Smooth muscle cell of the brain vasculature (primary cell): ENCODE measurements around the gene RCL1.

Experiments used
- DNase-seq: peaks from one replicate; pipeline ENCODE4 v3.0.0-alpha.2; 2012; ENCODE audit warnings: low read depth, low spot score

Gene RCL1

DNA sequence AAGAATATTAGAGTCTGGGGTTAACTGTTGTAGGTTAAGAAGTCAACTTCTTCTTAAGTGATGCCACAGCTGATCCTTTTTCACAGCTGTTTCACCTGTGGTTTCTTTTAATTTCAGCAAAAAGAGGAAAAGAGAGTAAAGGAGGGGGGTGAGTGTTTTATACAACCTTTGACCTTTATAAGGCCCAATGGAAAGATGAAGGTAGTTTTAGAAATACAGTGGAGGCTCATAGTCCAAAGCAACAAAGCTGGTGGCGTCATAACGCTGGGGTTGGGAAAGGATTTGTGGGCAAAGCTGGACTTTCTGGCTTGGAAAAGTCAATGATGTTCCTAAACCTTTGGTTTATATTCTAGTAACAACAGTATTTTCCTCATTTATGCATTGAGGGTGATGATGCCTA lies 49.5 kb downstream of the RCL1 start:
- no peak for DNase-seq

DNA sequence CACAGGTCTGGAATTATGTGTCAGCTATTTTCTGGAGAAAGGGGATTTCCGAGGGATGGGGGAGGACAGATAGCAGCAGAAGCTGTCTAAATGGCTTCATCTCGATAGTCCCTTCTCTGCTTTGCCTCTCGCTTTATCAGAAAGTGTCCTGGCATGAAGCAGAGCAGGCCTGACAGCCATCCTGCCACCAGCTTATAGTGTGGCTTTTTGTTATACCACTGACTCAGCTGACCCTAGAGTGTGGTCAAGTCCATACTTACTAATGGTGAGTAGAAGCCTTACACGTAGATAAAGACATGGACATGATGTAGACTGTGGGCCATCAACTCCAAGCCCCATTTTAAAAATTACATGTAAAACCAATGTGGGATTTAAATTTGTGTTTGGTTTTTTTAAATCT lies 50.0 kb downstream of the RCL1 start:
- DNase-seq = no peak

DNA sequence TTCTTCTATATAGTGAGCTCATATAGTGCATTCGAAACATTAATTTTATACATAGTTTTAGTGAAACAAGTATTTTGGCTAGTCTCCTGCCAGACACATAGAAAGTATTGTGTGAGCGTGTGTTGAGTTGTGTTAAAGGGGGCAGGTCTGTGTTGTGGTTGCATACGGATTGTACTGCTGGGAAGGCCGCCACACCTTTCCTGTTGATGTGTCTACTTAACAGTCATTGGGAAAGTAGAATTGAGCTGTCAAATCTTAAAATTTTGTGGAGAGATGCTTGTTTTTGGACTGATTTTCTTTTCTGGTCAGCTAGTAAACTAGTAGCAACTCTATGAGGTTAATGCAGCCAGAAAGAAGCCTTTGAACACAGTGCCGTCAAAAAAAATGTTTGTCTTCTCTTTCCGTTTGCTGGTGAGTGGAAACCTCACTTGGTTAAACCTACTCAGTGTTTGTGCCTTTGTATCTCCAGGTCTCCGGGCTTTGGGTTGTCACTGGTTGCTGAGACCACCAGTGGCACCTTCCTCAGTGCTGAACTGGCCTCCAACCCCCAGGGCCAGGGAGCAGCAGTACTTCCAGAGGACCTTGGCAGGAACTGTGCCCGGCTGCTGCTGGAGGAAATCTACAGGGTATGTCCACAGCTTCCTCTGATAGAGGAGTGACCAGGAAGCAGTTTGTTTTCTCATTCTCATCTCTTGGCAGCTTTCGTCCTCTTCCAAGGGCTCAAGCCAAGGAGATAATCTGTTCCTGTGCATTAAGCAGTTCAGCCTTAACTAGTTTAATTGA lies 51.5 kb downstream of the RCL1 start:
- DNase-seq = no peak

DNA sequence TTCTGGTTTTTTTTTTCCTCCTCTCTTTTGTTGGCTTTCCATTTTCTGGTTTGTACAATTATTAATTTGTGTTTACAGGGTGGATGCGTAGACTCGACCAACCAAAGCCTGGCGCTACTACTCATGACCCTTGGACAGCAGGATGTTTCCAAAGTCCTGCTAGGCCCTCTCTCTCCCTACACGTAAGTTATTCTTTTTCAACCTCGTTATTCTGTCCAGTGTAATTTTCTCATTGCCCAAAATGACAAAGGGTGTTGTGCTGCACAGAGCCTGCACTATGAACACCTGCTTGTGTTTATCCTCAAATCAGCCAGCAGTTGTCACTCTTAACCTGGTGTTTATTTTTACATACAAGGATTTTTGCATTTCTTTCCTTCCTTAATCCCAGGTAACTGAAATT lies 56.6 kb downstream of the RCL1 start:
- DNase-seq = no peak

DNA sequence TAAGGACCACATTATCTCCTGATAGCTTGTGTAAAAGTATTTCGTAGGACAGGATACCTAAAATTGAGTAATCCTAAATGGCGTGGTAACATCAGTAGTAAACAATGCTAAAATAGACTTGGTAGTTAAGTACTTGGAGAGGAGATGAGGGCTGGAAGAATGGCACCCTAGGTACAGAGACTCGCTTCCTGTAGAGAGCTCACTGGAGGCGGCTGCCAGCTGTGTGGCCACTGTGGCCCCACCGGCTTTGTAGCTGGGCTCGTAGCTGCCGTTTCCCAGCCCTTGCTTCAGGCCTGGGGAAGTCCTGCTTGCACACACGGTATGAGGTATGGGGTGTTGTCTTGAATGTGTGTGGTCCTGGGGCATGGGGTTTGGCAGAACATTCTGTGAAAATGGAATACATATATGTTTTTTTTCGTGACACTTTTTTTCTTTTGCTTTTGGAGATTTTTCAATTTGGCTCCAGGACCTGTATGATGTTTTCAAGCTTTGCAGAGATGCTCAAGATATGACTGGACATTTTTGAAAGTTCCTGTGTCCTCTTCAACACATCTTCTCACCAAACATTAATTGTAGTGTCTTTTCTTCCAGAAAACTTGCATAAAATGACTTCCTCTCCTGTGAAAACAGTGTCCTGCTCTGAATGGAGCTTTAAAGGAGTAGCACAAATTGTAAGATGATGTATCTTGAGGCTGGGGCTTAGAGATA lies 58.0 kb downstream of the RCL1 start:
- DNase-seq = no peak

DNA sequence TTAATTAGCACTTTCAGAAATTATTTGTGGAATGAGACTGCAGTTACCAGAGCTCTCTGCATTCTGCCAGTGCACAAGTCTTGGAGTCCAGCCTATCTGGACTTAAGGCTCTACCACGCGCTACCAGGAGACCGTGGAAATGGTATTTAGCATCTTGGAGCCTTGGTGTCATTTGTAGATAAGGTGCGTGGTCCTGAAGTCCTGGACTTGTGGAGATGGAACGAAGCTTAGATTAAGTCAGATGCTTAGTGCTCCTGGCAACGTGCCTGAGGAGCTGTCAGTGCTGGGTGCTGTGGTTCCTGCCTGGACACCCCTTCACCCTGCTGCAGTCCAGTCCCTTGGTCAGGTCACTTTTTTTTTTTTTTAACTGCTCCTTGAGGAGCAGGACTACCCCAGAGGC lies 59.7 kb downstream of the RCL1 start:
- DNase-seq = no peak

DNA sequence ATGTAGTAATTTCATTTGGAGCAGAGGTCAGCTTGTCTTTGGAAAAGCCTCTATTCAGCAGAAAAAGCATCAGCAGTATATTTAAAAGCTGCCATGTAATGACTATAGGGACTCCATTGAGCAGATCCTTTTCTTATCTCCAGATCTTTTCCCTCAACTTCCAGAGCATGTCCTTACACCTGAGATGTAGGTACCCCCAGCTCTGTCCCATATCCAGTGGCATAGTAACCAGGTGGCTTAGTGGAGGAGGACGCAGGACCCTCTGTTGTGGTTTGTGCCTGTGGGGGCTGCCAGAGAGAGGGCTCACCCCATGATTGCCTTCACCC lies 61.5 kb downstream of the RCL1 start:
- DNase-seq = no peak

DNA sequence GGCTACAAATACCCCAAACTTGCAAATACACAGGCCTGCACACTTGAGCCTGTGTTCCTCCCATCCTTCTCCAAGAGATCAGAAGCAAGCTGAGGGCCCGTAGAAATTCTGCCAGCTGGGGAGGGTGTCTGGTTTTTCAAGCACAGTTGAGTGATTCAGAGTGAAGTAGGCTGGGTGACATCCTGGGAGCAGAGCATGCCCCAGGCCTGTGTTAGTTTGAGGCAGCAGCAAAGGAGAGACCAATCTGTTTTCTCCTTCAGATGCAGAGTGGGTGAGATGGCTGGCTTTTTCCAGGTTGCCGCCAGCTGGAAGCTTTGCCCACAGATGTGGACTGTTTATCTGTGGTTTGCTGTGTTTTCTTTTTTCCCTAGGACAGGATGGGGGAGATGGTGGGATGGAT lies 63.1 kb downstream of the RCL1 start:
- peak; percentile 69 for DNase-seq

DNA sequence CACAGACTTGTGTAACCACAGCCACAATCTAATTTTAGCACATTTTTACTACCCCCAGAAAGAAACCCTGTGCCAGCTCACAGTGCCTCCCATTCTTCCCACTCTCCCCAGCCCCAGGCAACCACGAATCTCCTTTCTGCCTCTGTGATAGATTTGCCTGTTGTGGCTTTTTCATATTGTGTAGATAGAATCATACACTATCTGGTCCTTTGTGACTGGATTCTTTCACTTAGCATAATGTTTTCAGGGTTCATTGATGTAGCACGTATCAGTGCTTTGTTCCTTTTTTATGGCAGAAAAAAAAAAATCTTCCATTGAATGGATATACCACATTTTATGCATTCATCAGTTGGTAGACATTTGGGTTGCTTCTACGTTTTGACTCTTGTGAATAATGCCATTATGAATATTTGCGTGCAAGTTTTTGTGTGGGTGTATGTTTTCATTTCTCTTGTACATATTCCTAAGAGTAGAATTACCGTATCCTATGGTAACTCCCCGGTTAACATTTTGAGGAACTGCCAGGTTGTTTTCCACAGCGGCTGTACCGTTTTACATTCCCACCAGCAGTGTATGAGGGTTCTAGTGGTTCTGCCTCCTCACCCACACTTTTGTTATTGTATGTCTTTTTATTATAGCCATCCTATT lies 64.5 kb downstream of the RCL1 start:
- no peak for DNase-seq

DNA sequence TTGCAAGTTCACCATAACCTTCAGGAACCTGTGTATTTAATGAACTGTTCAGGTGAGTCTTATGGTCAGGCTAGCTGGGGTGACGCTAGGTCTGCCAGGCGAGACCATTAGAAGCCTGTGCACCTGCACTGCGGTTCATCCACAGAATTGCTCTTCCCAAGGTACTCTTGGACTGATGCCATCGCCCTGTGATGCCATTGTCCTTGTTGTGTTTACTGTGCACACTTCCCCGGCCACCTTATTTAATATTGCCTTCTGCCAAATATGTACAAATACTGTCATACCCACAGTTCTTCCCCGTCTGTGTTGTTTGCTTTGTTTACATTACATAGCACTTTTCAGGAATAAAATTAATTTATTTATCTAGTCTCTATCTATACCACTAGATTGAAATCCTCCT lies 66.3 kb downstream of the RCL1 start:
- DNase-seq = no peak

DNA sequence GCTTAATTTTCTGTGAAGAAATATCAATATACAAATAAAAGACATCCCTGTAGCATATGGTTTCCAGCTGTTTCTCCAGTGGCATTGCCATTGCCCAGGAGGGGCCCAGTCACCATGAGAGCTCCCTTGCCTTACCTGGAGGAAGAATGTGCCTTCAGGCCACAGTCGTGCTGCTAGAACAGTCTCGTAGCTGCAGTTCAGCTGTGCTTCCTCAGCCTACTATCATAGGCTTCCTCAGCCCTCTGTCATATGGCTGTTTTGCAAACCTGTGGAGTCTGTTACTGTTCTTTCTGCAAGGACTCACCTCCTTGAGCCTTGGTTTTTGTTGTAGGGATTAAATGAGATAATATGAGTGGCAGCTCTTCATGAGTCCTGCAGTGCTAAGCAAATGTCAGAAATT lies 67.6 kb downstream of the RCL1 start:
- DNase-seq = no peak

DNA sequence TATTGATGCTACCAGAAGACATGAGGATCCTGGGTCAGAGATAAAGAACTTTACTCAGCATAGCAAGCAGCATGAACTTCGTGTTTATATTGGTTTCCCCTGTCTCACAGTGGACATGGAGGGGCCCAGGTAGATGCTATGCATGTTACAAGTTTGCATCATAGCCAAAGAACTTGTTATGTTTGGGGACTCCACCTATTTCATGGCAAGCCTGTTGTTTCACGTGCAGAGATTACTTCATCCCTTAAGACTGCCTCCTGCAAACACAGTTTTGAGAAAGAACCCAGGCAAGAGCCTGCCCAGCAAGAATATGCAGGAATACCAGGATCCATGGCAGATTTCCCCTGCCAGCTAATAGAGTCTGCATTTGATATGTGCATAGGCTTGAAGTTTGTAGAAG lies 68.4 kb downstream of the RCL1 start:
- no peak for DNase-seq

DNA sequence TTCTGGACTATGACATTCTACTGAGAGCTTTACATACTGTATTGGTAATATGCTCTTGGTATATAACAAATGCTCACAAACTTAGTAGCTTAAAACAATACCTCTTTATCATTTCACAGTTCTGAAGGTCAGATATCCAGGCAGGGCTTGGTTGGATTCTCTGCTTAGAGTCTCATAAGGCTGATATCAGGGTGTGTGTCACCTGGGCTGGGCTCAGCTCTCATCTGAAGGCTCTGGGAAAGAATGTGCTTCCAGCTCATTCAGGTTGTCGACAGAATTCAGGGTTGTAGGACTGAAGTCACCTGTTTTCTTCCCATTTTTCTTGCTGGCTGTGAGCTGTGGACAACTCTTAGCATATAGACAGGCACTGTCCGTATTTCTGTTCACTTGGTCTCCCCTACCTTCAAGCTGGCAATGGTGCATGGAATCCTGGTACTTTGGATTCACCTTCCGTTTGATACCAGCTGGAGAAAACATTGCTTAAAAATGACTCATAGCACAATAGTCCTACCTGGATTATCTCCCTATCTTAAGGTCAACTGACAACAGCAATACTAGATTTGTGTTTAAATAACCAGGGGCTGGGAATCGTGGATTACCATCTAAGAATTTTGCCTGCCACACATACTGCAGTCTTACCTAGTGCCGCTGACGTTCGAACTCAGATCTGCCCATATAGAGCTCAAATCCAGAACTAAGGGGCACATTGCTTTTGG lies 69.2 kb downstream of the RCL1 start:
- DNase-seq = no peak

DNA sequence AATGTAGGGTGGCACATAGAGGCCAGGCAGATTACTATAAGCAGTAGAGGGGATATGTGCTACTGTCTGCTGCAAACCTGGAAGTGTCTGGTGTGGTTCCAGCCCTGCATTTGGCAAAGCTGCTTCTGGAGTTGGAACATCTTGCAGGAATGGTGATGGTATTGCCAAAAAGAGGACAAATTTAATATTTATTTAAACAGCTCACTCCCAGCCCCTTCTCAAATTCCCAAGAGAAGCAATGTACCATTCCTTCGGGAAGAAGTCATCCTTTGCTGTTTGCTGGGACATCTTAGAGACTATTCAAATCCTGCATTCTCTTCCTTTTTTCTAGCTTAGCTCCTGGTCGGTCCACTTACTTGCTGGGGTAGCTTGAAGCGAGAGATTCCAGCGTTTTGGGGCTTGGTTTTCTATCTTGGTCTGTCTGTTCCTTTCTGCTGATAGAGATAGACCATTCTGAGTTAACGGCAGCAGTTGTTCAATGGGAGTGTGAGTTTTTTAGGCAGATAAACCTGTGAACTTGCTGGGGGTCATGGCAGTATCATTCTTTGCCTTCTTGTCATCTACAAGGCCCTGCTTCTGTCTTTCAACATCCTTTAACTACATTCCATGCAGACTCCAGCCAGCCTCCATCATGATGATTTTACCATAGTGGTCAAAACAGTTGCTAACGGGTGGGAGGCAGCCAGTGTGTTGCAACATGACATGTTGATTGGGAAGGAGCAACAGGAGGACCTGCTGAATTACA lies 69.9 kb downstream of the RCL1 start:
- no peak for DNase-seq

DNA sequence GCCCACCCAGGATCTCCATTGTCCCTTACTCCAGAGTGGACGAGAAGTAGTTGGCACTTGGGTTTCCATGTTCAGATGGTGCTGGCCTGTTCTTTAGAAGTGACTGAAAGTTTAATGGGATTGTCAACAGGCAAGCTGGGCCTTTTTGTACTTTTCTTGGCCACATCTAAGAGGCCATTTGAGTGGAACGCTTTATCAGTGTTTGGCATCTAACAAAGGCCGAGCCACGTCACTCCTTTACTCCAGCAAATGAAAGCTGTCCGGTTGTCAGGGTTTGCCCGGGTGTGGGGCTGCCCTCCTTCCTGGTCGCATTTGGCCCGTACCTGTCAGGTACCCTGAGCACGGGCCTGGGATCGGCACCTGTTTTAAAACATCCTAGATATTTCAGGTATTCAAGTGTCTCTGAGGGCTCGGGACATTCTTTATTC lies 71.5 kb downstream of the RCL1 start:
- no peak for DNase-seq

DNA sequence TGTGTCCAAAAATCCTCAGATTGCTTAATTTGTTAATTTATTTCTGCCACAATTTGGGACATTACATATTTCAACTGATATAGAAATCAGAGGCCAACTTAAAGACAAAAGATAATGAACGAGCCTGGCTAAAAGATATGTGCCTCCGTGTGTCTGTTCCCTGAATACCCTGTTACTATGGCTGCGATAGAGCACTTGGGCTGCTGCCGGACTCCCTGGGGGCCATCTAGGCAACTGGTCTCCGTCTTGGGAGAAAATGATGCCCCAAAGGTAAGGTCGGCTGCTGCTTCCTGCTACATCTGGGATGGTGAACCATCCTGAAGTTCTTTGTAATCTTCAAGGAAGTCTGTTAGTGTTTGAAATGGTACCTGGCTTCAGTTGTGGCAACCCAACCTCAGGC lies 72.0 kb downstream of the RCL1 start:
- DNase-seq = no peak

DNA sequence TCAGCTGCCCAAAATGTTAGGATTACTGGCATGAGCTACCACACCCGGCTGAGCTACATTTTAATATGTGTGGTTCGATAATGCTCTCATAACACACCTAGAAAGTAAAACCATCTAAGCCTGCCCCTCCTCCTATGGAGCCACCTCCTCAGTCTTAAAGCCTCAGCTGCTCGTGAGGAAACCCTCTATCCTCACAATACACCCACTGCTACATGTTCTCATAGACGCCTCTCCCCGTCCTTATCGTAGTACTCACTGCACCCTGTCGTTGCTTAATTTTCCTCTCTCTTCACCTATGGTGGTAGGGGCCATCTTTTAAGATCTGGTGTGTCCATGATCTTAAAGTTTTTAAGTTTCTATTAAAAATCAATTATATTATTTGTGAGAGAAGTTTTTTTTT lies 72.9 kb downstream of the RCL1 start:
- DNase-seq = no peak

DNA sequence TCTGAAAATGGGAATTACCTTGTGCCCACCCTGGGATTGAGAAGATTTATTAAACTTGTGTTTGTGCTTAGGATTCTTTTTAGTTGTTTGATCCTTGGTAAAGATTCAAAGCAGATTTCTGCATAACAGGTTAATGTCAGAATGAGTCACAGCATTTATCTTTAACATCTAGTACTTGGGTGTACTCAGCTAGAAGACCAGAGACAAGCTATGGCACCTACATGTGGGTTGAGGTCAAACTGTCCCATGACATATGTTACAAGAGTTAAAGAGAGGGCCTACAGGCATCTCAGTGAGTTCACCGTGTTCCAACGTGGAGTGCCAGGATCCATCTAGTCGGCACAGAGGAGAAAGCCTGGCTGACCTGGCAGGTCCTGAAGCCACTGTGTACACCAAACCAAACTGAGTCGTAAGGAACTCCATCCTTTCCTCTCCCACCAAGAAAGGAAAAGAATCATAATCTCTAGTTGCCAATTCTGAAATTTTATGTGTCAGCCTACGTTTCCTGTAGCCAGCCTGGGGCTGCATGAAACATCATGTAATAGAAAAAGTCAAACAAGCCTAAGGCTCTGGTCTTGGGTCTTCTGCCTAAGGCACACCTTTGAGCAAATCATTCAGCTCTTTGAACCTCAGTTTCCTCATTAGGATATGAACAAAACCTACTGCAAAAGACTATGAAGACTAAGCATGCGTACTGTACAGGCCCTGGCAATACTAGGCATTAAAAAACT lies 73.7 kb downstream of the RCL1 start:
- no peak for DNase-seq

DNA sequence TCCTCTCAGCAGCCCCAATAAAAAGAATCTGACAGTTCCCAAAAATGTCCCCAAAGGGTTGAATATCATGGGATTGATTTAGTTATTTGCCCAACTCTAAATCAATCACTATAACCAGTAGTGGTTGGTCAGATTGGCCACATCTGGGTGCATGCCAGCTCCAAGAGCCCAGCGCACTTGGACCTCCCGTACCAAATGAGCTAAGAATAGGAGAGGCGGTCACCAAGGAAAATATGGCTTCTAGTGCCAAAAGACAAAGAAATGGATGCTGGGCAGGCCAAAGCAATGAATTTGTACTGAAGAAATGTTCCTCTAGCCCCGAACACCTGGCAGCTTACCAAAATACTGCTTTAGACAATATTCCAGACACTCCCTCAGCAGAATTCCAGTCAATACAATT lies 80.3 kb downstream of the RCL1 start:
- DNase-seq = no peak

DNA sequence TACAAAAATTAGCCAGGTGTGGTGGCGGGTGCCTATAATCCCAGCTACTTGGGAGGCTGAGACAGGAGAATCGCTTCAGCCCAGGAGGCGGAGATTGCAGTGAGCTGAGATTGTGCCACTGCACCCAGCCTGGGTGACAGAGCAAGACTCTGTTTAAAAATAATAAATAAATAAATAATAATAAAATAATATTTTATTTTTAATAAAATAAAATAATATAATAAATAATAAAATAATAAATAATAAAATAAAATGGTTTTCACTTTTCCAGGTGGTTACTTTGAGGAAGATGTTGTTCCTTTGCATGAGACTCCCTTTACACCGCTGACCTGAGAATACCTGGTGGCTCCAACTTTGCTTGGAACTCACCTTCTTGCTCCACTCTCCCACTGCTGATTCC lies 82.8 kb downstream of the RCL1 start:
- no peak for DNase-seq

DNA sequence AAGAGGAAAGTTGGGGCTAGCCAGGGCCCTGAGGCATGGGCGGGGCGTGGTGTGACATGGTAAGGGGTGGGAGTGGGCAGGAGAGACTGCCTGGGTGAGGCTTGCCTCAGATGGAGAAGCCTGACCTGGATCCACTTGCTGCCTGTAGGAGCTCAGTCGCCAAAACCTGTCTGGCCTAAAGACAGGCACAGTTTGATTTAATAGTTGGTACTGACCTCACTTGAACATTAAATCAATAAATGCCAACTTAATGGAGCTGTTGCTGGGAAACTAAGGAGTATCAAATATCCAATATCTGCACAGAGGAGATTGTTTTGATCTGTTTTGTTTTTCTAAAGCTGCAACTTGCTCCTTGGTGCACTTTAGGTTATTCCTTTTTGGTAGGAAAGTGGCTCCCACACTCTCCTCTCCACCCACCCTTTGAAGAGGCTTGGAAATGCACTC lies 86.4 kb downstream of the RCL1 start:
- no peak for DNase-seq
